ENCODE results near the gene FLT3.
A peak's percentile ranks its signal among the peaks of the same experiment; 100 is the strongest.

Gene FLT3

GRCh38 chr13:28137596-28137995, 37.2 kb upstream of the FLT3 start:
- TF ChIP-seq, protein P1, sequence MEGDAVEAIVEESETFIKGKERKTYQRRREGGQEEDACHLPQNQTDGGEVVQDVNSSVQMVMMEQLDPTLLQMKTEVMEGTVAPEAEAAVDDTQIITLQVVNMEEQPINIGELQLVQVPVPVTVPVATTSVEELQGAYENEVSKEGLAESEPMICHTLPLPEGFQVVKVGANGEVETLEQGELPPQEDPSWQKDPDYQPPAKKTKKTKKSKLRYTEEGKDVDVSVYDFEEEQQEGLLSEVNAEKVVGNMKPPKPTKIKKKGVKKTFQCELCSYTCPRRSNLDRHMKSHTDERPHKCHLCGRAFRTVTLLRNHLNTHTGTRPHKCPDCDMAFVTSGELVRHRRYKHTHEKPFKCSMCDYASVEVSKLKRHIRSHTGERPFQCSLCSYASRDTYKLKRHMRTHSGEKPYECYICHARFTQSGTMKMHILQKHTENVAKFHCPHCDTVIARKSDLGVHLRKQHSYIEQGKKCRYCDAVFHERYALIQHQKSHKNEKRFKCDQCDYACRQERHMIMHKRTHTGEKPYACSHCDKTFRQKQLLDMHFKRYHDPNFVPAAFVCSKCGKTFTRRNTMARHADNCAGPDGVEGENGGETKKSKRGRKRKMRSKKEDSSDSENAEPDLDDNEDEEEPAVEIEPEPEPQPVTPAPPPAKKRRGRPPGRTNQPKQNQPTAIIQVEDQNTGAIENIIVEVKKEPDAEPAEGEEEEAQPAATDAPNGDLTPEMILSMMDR (IDR thresholded peaks at IDR 0.05) = no peak
- no peak for TF ChIP-seq ZFX (IDR thresholded peaks at IDR 0.05; ENCODE audit: borderline replicate concordance)
- peak overlapping the region; percentile 97 for H3K27ac ChIP-seq

GRCh38 chr13:28136916-28137315, 36.5 kb upstream of the FLT3 start:
- no peak for TF ChIP-seq ZFX (IDR thresholded peaks at IDR 0.05; ENCODE audit: borderline replicate concordance)
- H3K27ac ChIP-seq = peak overlapping the region; percentile 97; the same call in 1 of the 2 replicates

DNA sequence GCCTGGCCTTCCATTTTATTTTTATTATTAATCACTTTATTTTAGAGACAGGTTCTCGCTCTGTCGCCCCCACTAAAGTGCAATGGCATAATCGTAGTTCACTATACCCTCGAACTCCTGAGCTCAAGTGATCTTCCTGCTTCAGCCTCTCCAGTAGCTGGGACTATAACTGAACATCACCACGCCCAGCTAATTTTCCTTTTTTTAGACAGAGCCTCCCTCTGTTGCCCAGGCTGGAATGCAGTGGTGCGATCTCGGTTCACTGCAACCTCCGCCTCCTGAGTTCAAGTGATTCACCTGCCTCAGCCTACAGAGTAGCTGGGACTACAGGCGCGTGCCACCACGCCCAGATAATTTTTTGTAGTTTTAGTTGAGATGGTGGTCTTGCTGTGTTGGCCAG, 31.3 kb upstream of the FLT3 start:
- TF ChIP-seq, protein P1 (IDR thresholded peaks at IDR 0.05) = no peak
- TF ChIP-seq ZFX (IDR thresholded peaks at IDR 0.05; ENCODE audit: borderline replicate concordance) = no peak

DNA sequence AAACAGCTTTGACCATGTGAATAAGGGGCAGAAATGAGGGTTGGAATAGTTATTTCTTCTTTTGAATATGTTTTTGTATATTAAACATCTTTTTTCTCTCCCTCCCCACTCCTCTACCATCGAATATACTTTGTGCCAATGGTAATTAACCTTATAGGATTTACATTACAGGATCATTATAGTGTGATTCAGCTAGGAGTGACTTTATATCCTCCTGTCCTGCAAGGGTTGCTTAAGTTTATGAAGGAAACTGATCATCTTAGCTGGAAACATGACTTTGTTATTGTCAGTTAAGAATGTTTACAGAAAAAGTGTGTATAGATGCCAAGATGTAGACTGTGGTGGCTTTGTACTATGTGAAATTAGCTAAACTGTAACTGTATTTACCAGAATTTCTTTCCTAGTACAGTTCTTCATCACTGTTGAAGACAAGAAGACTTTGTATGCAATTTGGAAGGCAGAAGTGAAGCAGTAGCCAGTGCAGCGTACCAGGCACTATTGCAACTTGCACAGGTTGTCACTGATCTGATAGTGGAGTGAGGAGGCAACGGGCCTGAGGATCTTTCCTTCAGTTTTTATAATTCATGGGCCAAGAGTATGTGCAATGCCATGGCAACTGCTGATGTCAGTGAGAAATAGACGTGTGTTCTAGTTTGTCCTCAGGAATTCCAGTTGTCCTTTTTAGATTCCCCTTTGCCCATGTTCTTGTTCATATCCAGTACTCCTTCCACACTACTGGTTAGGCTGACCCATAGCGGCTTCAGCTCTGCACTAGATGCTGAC, 29.7 kb upstream of the FLT3 start:
- H3K27ac ChIP-seq = no peak overlapping the region
- TF ChIP-seq ZFX (IDR thresholded peaks at IDR 0.05; ENCODE audit: borderline replicate concordance) = no peak
- TF ChIP-seq, protein P1 (IDR thresholded peaks at IDR 0.05) = no peak

More for the DNA sequence above, 31.3 kb upstream of the FLT3 start:
- H3K27ac ChIP-seq = no peak overlapping the region

DNA sequence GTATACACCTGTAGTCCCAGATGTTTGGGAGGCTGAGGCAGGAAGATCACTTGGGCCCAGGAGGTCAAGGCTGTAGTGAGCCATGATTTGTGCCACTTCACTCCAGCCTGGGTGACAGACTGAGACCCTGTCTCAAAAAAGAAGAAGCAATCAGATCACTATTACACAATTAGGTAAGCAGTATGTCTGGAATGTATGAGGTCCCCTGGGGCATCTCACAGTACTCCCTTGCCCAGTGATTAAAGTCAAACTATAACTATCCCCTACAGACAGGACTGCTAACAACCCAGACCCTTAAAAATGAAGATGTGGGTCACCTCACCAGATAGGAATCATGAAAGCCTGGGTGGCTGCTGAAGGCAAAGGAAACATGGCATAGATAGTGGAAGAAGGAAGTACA, 28.6 kb upstream of the FLT3 start:
- TF ChIP-seq, protein P1 (IDR thresholded peaks at IDR 0.05) = no peak
- TF ChIP-seq ZFX (IDR thresholded peaks at IDR 0.05; ENCODE audit: borderline replicate concordance) = no peak
- H3K27ac ChIP-seq = no peak overlapping the region

- TF ChIP-seq, protein P1 (IDR thresholded peaks at IDR 0.05) = no peak
- no peak for TF ChIP-seq ZFX (IDR thresholded peaks at IDR 0.05; ENCODE audit: borderline replicate concordance)
- no peak overlapping the region for H3K27ac ChIP-seq
These were observed 27.7 kb upstream of the FLT3 start for GRCh38 chr13:28128030-28128429.

- TF ChIP-seq ZFX (IDR thresholded peaks at IDR 0.05; ENCODE audit: borderline replicate concordance) = no peak
- TF ChIP-seq, protein P1 (IDR thresholded peaks at IDR 0.05) = no peak
- H3K27ac ChIP-seq = no peak overlapping the region
These were observed 20.8 kb upstream of the FLT3 start for GRCh38 chr13:28121224-28121623.
